B cell (primary cell): ENCODE results near the gene SUCLG2. TPM values are rescaled to one million over a fixed set of nuclear protein-coding genes. Genes with fewer than 3 reads are reported as not detected.

Experiments used
- ATAC-seq: fragments of 200-7000 bp; cut with Tn5 transposase; one replicate; pipeline ENCODE4 v1.10.0; 2021; ENCODE audit warnings: low read depth, mild to moderate bottlenecking, moderate number of reproducible peaks, moderate library complexity
- CTCF ChIA-PET: fragments of 350-600 bp; sonication (Branson Sonifier 250); formaldehyde crosslinking; loops from one replicate; lab custom pipeline; 2021; ENCODE audit warnings: antibody characterized with exemption, inconsistent platforms; lab: Charles Lee
- POLR2A ChIA-PET: fragments of 350-600 bp; sonication (Branson Sonifier 250); formaldehyde crosslinking; loops from one replicate; lab custom pipeline; 2021; ENCODE audit warnings: antibody characterized with exemption; lab: Charles Lee
- DNase-seq: peaks from one replicate; pipeline ENCODE4 v3.0.0; 2013
- H2AFZ ChIP-seq: 2 replicates; pipeline ENCODE4 v1.6.1; 2012; ENCODE audit warnings: mild to moderate bottlenecking, low read depth, low read length; ENCODE audit not compliant: insufficient read depth, poor library complexity, severe bottlenecking
- H3K27ac ChIP-seq, 2 donors: 1 replicate in 1 of 2; 2 replicates in 1 of 2; pipeline ENCODE4 v1.5.1; 2012 to 2013; ENCODE audit warnings: low read length in 2 of 2, mild to moderate bottlenecking in 2 of 2, moderate library complexity in 1 of 2
- H3K27me3 ChIP-seq, 4 experiments: fragments of 200-600 bp in 1 of 4; sonication (generic) in 1 of 4; replicated peaks in 1 of 4; 1 replicate in 2 of 4; 2 replicates in 2 of 4; pipeline versions ENCODE4 v1.6.1 to v1.7.0; 2013 to 2016; ENCODE audit warnings: low read length in 3 of 4, mild to moderate bottlenecking in 2 of 4, mixed read lengths in 1 of 4, moderate library complexity in 1 of 4; ENCODE audit not compliant: insufficient read depth in 4 of 4, control insufficient read depth in 3 of 4; ENCODE audit errors: control extremely low read depth in 1 of 4
- H3K36me3 ChIP-seq, 2 experiments: replicated peaks in 1 of 2; 1 replicate in 1 of 2; 2 replicates in 1 of 2; pipeline versions ENCODE4 v1.6.1 to v1.7.1; 2013; ENCODE audit warnings: low read length in 1 of 2; ENCODE audit not compliant: insufficient read depth in 2 of 2, control insufficient read depth in 1 of 2; ENCODE audit errors: control extremely low read depth in 1 of 2, extremely low read depth in 1 of 2
- H3K4me1 ChIP-seq, 2 donors: fragments of 200-600 bp in 1 of 2; sonication (generic) in 1 of 2; 1 replicate in 1 of 2; 2 replicates in 1 of 2; pipeline versions ENCODE4 v1.5.1 to v1.6.1; 2013 to 2017; ENCODE audit warnings: low read length in 2 of 2; ENCODE audit not compliant: control insufficient read depth in 2 of 2, insufficient read depth in 2 of 2
- H3K4me2 ChIP-seq: replicated peaks from 2 replicates; pipeline ENCODE3; 2012; ENCODE audit warnings: mild to moderate bottlenecking, low read depth, low read length; ENCODE audit not compliant: poor library complexity, severe bottlenecking
- H3K4me3 ChIP-seq, 5 experiments: fragments of 200-600 bp in 1 of 5; sonication (generic) in 1 of 5; 1 replicate in 3 of 5; 2 replicates in 2 of 5; pipeline versions ENCODE4 v1.5.1 to v1.7.0; 2011 to 2016; ENCODE audit warnings: low read length in 4 of 5, mild to moderate bottlenecking in 4 of 5, low read depth in 2 of 5, control low read depth in 1 of 5, moderate library complexity in 1 of 5; ENCODE audit not compliant: insufficient read depth in 1 of 5; ENCODE audit errors: control extremely low read depth in 1 of 5, extremely low read depth in 1 of 5
- H3K79me2 ChIP-seq: fragments of 200-600 bp; sonication (generic); one replicate; pipeline ENCODE4 v1.6.0; 2016; ENCODE audit warnings: low read length; ENCODE audit not compliant: control insufficient read depth, insufficient read depth
- H3K9ac ChIP-seq: fragments of 200-600 bp; sonication (generic); 2 replicates; pipeline ENCODE4 v1.6.1; 2017; ENCODE audit warnings: mild to moderate bottlenecking, low read length, moderate library complexity
- H3K9me3 ChIP-seq, 3 donors: one replicate each; pipeline versions ENCODE4 v1.6.1 to v1.7.1; 2013; ENCODE audit warnings: low read length in 2 of 3; ENCODE audit not compliant: control insufficient read depth in 2 of 3, insufficient read depth in 1 of 3; ENCODE audit errors: control extremely low read depth in 1 of 3
- H4K20me1 ChIP-seq: 2 replicates; pipeline ENCODE4 v1.6.0; 2012; ENCODE audit warnings: mild to moderate bottlenecking, low read length; ENCODE audit not compliant: insufficient read depth, control insufficient read depth, poor library complexity, severe bottlenecking
- H3K27ac Mint-ChIP-seq: one replicate; pipeline ENCODE4 v1.8.0; 2021; ENCODE audit warnings: mixed read lengths
- H3K27me3 Mint-ChIP-seq: one replicate; pipeline ENCODE4 v1.8.0; 2021; ENCODE audit warnings: mixed read lengths
- H3K4me1 Mint-ChIP-seq: one replicate; pipeline ENCODE4 v1.8.0; 2021; ENCODE audit warnings: mixed read lengths
- H3K4me3 Mint-ChIP-seq: one replicate; pipeline ENCODE4 v1.8.0; 2021; ENCODE audit warnings: mixed read lengths
- H3K9me3 Mint-ChIP-seq: one replicate; pipeline ENCODE4 v1.8.0; 2022; ENCODE audit warnings: mixed read lengths; ENCODE audit not compliant: insufficient read depth
- CTCF ChIP-seq: fragments of 200-600 bp; IDR thresholded peaks from one replicate; pipeline ENCODE4 v1.8.0; 2022; ENCODE audit warnings: antibody characterized with exemption, mild to moderate bottlenecking
- EZH2 ChIP-seq: IDR thresholded peaks from 2 replicates; pipeline ENCODE4 v1.6.1; 2012; ENCODE audit warnings: borderline replicate concordance, low read depth, mild to moderate bottlenecking, moderate library complexity, low read length; ENCODE audit not compliant: insufficient read depth, poor library complexity, severe bottlenecking
- WGBS: methylation state at CpG from one replicate; pipeline ENCODE4 v1.1.5; 2013; ENCODE audit warnings: missing lambda C conversion rate; ENCODE audit not compliant: insufficient coverage; 5-methylcytosine and 5-hydroxymethylcytosine counted together
- intact Hi-C: fragments of 100-400 bp; cut with micrococcal nuclease; formaldehyde crosslinking; loops from one replicate; pipeline ENCODE4 v1.10.0; 2022
- polyA plus RNA-seq: library from polyadenylated mRNA; depleted of rRNA; stranded (reverse); fragments of >200 nt; gene quantifications from 2 replicates; pipeline ENCODE4 v1.2.3, GENCODE V29; 2012
- total RNA-seq, 2 donors: library from RNA; stranded (reverse); fragments of 120-200 nt in 1 of 2; gene quantifications; 1 replicate in 1 of 2; 2 replicates in 1 of 2; pipeline versions ENCODE4 v1.2.3 to v1.2.4, GENCODE V29; 2013 to 2022

Gene SUCLG2
- total and polyA plus RNA-seq, 2 donors (not counting 1 experiment from before 2014, with no cell fraction given): 9.1 to 35.8 TPM

- ChIA-PET CTCF (no interaction called here), POLR2A (no interaction called here)
- Histone ChIP-seq H3K27ac (no peak overlapping the region), H3K4me3 (no peak overlapping the region), H3K79me2 (no peaks in the 10 kb centered on the region), H3K4me1 (no peaks in the 10 kb centered on the region), H3K9me3 (no peaks in the 10 kb centered on the region), H2AFZ (no peak overlapping the region), H3K36me3 (peaks cover 2 to 19% of the 10 kb centered on the region in 2 experiments), H4K20me1 (no peaks in the 10 kb centered on the region), H3K27me3 (no peaks in the 10 kb centered on the region), H3K9ac (no peak overlapping the region), H3K4me2 (no peak overlapping the region)
- DNase-seq: no peak
- no peak for ATAC-seq
- Mint-ChIP-seq H3K27ac (no peak overlapping the region), H3K27me3 (no peaks in the 10 kb centered on the region), H3K9me3 (no peaks in the 10 kb centered on the region), H3K4me1 (no peaks in the 10 kb centered on the region), H3K4me3 (no peak overlapping the region)
- intact Hi-C loops: no loop called here
- TF ChIP-seq CTCF (no peak), EZH2 (no peak)
These were observed 249.2 kb downstream of the SUCLG2 start for GRCh38 chr3:67405193-67405592.

GRCh38 chr3:67402873-67403272, 251.5 kb downstream of the SUCLG2 start:
- no peak overlapping the region for H3K27ac Mint-ChIP-seq
- H3K4me2 ChIP-seq: no peak overlapping the region
- H3K9me3 ChIP-seq: peaks cover 0 to 3% (median 0%) of the 10 kb centered on the region in 3 donors
- H3K4me1 ChIP-seq: no peaks in the 10 kb centered on the region
- H3K4me3 Mint-ChIP-seq: no peak overlapping the region
- no peaks in the 10 kb centered on the region for H3K4me1 Mint-ChIP-seq
- no peak overlapping the region for H3K9ac ChIP-seq
- no peak for DNase-seq
- peaks cover 2% of the 10 kb centered on the region for H3K9me3 Mint-ChIP-seq
- ChIA-PET POLR2A (no interaction called here), CTCF (interaction anchor here (1.4 kb wide), 1 partner anchor 11 kb away, joined by 3 read pairs; no protein-coding TSS in a partner anchor)
- no peaks in the 10 kb centered on the region for H3K79me2 ChIP-seq
- H3K27me3 Mint-ChIP-seq: no peaks in the 10 kb centered on the region
- H2AFZ ChIP-seq: no peak overlapping the region
- no CpG with 5 or more reads among the region's 3 CpGs for WGBS
- no peak for TF ChIP-seq CTCF
- TF ChIP-seq EZH2: no peak
- no peaks in the 10 kb centered on the region for H3K27me3 ChIP-seq
- no peaks in the 10 kb centered on the region for H4K20me1 ChIP-seq
- no peak for ATAC-seq
- no peak overlapping the region for H3K27ac ChIP-seq
- H3K4me3 ChIP-seq: no peak overlapping the region
- intact Hi-C loops: no loop called here
- H3K36me3 ChIP-seq: peaks cover 8 to 26% of the 10 kb centered on the region in 2 experiments
